ENCODE data around the gene SYNPO2.
"Not testable (repeated sequence)": the region's sequence is repeated elsewhere in the genome, so short reads cannot be mapped to it uniquely, and the experiment has no call there.

The SYNPO2 gene

GRCh38 chr4:118974758-118975157 lies 86.1 kb downstream of the SYNPO2 start:
- DNase-seq (ENCODE audit: low read depth): peak; percentile 70

GRCh38 chr4:118975449-118976192 lies 87.0 kb downstream of the SYNPO2 start:
- DNase-seq (ENCODE audit: low read depth): no peak

GRCh38 chr4:118976193-118976560 lies 87.5 kb downstream of the SYNPO2 start:
- DNase-seq (ENCODE audit: low read depth): not testable (repeated sequence)

DNA sequence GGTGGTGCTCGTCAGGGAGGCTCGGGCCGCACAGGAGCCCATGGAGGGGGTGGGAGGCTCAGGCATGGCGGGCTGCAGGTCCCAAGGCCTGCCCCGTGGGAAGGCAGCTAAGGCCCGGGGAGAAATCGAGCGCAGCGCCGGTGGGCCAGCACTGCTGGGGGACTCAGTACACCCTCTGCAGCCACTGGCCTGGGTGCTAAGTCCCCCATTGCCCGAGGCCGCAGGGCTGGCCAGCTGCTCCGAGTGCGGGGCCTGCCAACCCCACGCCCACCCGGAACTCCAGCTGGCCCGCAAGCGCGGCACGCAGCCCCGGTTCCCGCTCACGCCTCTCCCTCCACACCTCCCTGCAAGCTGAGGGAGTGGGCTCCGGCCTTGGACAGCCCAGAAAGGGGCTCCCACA lies 88.4 kb downstream of the SYNPO2 start:
- DNase-seq (ENCODE audit: low read depth): not testable (repeated sequence)

DNA sequence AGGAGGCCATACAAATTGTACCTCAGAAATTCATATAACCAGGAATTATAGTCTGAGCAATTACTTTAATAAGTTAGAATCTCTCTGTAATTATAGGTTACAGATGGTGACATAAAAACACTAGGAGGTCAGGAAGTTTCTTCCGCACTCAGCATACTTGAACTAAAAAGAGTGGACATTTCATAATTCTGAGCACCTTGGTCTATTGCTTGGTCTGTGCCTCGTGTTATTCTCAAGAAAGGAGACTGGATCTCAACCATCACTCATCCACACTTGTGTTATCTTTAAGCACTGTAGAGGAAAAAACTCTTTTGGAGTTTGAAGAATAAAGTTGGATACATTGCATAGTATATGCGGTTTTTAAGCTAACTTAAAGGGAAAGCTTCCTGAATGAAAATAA lies 91.1 kb downstream of the SYNPO2 start:
- no peak for DNase-seq (ENCODE audit: low read depth)

DNA sequence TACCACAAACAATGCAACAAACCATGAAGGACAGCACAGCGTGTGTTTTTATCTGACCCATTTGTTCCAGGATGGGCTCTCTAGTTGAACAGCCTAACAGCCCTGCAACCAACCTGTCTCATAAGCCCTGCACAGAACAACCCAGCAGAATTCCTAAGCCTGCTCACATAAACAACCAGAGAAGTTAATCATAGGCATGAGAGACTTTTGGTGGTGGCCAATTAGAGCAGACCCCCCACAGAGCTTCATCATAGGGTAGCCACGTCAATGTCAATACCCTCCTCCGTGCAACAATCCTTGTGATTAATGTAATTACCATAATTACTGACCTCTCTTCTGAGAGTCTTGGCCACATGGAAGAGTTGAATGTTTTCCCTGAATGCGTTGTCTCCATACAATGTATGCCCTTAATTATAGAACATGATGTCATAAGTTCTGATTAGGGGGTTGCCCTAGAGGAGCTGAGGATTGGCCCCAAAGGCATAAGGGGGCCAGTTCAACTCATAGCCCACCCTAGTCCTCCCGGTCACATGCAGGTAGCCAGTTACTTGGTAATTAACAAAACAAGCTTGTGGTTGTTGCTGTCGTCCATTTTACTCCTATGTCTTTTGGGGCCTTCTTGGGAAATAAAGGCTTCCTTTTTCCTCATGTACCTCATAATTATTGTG lies 92.7 kb downstream of the SYNPO2 start:
- DNase-seq (ENCODE audit: low read depth): peak; percentile 41

DNA sequence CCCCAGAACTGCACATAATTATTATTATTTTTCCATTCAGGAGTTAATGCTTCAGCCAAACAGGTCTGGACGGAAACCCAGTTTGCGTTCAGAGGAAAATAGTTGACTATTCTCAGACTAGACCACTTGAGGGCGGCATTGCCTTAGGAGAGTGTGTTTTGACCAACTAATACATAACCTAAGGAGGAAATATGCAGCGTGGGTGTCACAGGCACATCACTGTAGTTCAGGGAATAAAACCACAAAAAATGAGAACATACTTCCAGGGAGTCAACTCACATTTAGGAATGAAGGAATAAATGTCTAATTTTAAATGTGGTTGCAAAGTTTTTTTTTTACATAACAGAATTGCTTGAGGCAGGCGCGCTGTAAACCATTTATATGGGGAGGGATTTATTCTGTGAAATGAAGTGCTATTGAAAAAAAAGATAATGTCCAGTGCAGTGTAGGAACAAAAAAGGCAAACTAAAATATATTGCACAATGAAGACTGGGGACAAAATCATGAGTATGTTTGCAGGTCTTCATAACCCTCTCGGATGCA lies 93.3 kb downstream of the SYNPO2 start:
- peak; percentile 91 for DNase-seq (ENCODE audit: low read depth)

DNA sequence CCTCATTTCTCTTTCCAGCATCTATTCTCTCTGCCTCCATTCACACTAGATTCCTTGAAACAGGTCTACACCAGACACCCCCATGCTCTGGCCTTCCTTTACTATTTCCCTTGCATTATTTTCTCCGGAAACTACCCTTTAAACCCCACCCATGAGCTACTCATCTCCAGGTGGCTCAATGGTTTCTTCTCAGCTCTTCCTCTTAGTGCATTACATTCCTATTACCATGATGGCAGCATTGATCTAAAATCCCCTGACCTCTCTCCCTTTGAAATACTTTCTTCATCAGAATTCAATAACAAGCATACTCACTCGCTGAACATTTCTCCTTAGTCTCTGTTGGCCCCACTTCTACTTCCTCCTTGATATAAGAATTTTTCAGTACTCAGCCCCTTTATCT lies 94.6 kb downstream of the SYNPO2 start:
- DNase-seq (ENCODE audit: low read depth): no peak

DNA sequence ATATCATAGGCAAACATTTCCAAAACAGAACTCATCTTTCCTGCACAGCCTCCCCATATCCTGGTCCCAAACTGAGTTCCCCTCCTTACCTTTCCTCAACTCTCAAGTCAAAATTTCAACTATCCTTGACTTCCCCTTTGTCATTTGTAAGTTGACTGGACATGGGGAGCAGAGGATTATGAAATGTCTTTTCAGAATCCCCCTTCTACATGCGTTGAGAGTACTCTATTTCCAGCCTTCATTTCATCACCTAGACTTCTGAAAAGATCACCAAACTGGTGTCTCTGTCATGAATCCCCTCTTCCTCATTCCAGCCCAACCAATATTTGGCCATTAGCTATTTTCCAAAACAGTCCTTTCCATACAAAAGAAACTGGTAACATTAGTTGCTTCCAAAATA lies 95.2 kb downstream of the SYNPO2 start:
- DNase-seq (ENCODE audit: low read depth): no peak

DNA sequence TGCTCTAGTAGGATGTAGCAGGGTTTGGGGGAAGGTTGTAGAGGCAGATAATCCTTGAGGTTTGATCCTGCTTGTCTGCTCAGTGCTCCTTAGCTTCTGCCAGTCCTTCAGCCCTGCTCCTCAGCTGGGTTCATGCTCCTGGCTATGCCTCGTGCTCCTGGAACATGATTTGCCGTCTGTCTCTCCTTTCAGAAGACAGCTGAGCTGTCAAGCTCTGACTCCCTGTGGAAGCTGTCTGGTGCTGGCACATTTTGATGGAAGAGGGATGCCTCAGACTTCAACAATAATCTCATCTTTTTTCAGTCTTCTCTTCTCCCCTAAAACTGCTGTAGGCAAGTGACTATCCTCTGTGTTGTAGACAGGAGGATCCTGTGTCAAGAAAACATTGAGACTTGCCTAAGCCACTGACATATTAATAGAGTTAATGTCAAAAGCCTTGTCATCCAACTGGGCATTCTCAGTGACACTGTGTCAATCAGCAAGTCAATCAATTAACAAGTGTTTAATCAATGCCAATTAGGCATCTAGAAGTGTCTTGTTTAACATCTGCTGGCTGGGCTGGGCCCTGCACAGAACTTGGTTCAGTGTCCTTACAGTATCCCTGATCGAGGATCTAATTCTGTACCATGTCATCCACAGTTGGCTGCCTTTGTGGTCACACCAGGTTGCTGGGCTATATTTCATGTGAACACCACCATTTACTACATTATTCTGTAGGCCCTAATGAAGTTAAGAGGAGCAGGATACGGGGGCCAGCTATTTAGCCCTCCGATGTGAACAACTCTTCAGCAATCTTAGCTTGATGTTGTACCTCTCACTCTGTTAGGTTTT lies 96.7 kb downstream of the SYNPO2 start:
- DNase-seq (ENCODE audit: low read depth): no peak

DNA sequence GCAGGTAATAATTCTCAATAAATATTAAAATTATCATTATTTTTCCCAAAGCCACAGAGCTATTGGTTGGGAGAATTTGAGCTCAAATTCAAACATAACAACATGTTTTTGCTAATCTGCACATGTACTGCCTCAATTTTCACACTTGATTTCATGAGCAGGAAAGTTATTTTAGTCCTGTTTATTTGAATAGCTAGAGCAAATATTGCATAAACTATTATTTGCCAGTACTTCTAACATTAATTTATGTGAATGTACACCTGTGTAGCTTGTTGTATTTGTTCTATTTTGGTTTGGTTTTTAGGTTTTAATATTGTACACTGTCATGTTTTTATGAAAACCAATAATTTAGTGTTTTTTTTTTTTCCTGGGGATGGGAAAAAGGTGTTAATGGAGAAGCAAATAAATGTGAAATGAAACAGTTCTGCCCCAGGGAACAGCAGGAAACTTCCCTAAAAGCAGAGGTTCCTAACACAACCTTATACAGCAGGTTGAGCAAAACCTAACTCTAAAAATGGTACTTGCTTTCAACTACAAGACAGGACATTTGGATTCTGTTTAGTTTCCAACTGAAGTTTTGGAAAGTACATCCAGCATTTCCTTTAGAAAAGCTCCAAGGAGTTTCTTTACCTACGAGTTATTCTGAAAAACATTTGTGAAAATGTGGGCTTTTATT lies 99.4 kb downstream of the SYNPO2 start:
- no peak for DNase-seq (ENCODE audit: low read depth)

DNA sequence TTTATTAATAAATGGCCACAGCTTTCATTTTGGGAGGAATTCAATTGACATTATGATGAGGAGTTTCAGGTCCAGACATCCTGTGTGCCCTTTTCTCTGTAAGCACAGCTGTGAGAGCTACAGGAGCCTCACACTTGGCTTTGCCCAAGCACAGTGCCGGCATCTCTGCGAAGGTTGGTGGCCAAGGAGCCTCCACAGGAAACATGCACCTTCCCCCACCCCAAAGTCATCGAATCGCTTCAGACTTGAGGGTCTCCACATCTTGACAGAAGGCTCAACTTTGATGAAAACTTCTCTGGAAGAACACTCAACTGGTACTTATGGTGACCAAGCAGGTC lies 100.0 kb downstream of the SYNPO2 start:
- DNase-seq (ENCODE audit: low read depth): no peak

DNA sequence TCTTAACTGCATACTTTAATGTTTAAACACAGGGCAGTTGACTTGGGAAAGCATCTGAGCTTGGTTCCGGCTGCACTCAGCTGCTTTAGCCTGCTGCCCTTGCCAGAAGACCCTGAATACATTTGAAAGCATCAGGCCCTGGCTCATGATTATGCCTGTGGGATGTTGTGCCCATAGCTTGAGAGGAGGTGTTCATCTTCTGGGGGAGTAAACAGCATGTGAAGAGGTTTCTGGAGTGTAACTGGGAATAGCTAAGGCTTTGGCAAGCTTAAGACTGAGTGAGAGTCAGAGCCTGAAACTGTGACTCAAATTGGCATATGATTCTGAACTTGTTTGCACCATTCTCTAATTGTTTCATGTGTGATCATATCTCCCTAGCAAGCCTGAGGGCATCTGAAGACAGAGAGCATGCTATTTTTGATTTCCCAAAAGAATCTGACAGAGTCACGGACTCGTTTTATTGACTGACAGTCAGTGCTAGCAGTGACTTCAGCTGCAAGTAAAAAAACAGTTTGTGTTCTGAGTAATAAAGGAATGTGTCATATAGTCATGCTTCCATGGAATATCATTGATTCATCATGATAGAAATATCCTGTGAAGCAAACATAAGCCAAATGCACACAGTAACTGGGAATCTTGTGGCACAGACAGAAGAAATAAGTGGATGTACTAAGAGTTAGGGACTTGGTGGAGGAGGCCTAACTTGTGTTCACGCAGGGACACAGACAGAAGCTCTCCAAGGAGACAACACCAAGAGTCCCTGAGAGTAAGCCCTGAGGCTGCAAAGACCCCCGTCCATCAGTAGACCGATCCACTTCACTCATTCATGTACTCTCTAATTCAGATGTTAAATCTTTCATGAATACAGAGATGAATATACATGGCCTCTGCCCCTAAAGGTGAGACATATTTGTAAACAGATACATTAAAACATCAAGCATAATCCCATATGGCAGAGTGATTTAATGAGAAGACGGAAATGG lies 100.7 kb downstream of the SYNPO2 start:
- peak; percentile 85 for DNase-seq (ENCODE audit: low read depth)

DNA sequence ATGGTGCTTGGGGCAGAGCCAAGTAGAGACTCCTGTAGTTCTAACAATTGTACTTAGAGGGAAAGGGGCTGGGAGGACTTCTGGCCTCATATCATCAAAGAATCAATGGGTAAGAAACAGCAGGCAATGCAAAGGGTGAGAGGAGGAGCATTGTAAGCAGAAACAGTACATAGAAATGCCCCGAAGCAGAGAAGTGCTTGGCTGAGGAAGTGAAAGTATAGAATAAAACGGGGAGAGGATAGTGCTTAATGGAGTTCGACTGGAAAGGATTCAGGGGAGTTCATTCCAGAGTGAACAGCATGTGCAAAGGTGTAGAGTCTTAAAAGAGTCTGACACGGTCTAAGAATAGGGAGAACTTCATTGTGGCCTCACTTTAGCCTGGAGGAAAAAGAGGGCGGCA lies 103.0 kb downstream of the SYNPO2 start:
- no peak for DNase-seq (ENCODE audit: low read depth)

- no peak for DNase-seq (ENCODE audit: low read depth)
Observed at GRCh38 chr4:118992149-118992548, 103.5 kb downstream of the SYNPO2 start.

- no peak for DNase-seq (ENCODE audit: low read depth)
Observed at GRCh38 chr4:118993333-118993732, 104.7 kb downstream of the SYNPO2 start.

DNA sequence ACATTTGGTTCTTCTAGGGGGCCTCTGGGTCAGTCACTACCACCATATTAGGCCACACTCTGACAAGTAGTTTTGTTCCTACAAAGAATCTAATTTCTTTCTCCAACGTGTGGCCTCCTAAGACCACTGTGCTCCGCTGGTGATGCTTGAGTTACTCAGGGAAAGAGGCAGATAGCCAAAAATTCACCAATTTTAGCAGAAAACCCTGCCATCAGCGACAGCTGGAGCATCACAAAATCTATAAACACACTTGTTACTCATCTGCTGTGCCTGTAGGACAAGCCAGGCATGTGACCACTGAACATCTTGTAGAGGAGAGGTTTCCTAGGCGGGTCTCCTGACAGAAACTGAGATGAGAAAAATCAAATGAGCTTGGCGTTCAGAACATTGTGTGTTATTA lies 105.4 kb downstream of the SYNPO2 start:
- no peak for DNase-seq (ENCODE audit: low read depth)

DNA sequence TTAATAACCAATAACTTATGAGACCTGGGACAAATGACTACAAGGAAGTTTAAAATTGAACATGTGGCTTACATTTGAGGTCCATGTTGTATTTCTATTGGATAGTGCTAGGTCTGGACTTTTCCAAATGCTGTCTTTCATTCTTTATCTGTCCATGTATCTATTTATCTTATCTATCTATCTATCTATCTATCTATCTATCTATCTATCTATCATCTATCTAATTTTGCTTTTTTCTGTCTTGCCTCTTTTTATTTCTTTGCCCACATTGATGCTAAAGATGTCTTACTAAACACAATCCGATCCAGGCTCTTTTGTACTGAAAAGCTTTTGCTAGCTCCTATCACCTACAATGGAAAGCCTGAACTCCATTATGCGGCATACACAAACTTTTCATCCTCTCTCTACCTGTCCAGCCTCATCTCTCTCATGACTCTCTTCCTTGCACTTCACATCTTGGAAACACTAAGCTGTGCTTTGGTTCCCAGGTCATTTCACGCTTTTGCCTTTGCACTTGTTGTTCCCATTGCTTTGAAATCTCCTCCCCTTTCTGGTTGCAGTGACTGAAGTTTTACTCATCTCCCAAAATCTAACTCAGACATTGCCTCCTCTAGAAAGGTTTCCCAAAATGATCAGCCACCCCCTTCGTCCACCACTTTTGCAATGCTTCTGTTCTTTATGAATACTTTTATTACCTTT lies 107.2 kb downstream of the SYNPO2 start:
- no peak for DNase-seq (ENCODE audit: low read depth)

DNA sequence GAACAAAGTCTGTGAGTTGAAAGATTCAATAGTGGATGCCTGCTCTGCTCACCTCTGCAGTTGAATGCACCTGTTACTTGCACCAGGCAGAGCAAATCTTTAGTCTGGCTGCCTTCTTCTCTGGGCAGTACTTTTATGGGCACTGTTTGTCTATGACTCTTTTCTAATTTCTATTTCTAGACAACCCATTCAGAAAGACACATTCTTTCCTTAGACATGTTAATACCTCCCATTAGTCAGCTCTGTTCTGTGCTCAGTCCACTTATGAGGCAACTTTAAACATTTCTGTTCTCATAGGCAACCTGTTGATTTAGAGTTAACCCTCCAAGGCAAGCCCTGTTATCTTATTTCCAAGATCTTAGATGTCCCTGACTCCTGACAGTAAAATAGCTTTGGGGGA lies 108.9 kb downstream of the SYNPO2 start:
- peak; percentile 95 for DNase-seq (ENCODE audit: low read depth)

- DNase-seq (ENCODE audit: low read depth): no peak
Observed at GRCh38 chr4:118999919-119000318, 111.3 kb downstream of the SYNPO2 start.

Measured in amniotic epithelial cell (primary cell).